HG03280 (cell line): ENCODE data around the gene PHOX2B.
"Not testable (repeated sequence)": the region's sequence is repeated elsewhere in the genome, so short reads cannot be mapped to it uniquely, and the experiment has no call there.

ENCODE experiments used
- ATAC-seq: cut with Tn5 transposase; IDR thresholded peaks from one replicate; pipeline ENCODE4 v1.9.1; 2021; ENCODE audit warnings: mild to moderate bottlenecking, moderate library complexity; ENCODE audit not compliant: unreplicated experiment

Gene PHOX2B

GRCh38 chr4:41748074-41748570 is 403 bp downstream of the PHOX2B start:
- ATAC-seq, result no peak

GRCh38 chr4:41747230-41748055 is 1.1 kb downstream of the PHOX2B start:
- ATAC-seq, result no peak

GRCh38 chr4:41746440-41747229 is 1.9 kb downstream of the PHOX2B start:
- no peak for ATAC-seq

GRCh38 chr4:41746025-41746439 is 2.5 kb downstream of the PHOX2B start:
- ATAC-seq, result no peak

- no peak for ATAC-seq
Observed at GRCh38 chr4:41745292-41746024, 3.1 kb downstream of the PHOX2B start.

- ATAC-seq, result no peak
Observed at GRCh38 chr4:41744572-41745291, 3.8 kb downstream of the PHOX2B start.

- ATAC-seq, result no peak
Observed at GRCh38 chr4:41741354-41741753, 7.2 kb downstream of the PHOX2B start.

GRCh38 chr4:41737491-41737890 is 11.0 kb downstream of the PHOX2B start:
- ATAC-seq, result not testable (repeated sequence)

GRCh38 chr4:41734371-41734770 is 14.2 kb downstream of the PHOX2B start:
- ATAC-seq, result no peak

- no peak for ATAC-seq
Observed at GRCh38 chr4:41731569-41732126, 16.9 kb downstream of the PHOX2B start.

GRCh38 chr4:41728573-41728913 is 20.0 kb downstream of the PHOX2B start:
- ATAC-seq, result no peak

GRCh38 chr4:41727861-41728572 is 20.5 kb downstream of the PHOX2B start:
- no peak for ATAC-seq

- no peak for ATAC-seq
Observed at GRCh38 chr4:41725254-41725653, 23.3 kb downstream of the PHOX2B start.

- no peak for ATAC-seq
Observed at GRCh38 chr4:41723286-41723685, 25.2 kb downstream of the PHOX2B start.

GRCh38 chr4:41722181-41722580 is 26.3 kb downstream of the PHOX2B start:
- ATAC-seq, result no peak

GRCh38 chr4:41719417-41719816 is 29.1 kb downstream of the PHOX2B start:
- no peak for ATAC-seq

- no peak for ATAC-seq
Observed at GRCh38 chr4:41718907-41719306, 29.6 kb downstream of the PHOX2B start.

GRCh38 chr4:41715155-41715554 is 33.4 kb downstream of the PHOX2B start:
- no peak for ATAC-seq

GRCh38 chr4:41714364-41715000 is 34.0 kb downstream of the PHOX2B start:
- ATAC-seq, result no peak
